Suprapubic skin (tissue), 3 donors: Measurements from ENCODE around the gene HOXC5.

Experiments used
- POLR2AphosphoS5 ChIP-seq, 3 donors: sonication (generic); formaldehyde crosslinking; IDR thresholded peaks; one replicate each; pipeline ENCODE4 v1.6.1; 2017; ENCODE audit warnings: antibody characterized with exemption in 3 of 3
- TF ChIP-seq, protein P1 (sequence below), 2 donors: fragments of 200-600 bp in 1 of 2; fragments of 450-650 bp in 1 of 2; sonication (generic) in 1 of 2; IDR thresholded peaks; one replicate each; pipeline ENCODE4 v1.5.1; 2016 to 2019; ENCODE audit warnings: antibody characterized with exemption in 2 of 2, mild to moderate bottlenecking in 1 of 2, moderate library complexity in 1 of 2

DNA sequence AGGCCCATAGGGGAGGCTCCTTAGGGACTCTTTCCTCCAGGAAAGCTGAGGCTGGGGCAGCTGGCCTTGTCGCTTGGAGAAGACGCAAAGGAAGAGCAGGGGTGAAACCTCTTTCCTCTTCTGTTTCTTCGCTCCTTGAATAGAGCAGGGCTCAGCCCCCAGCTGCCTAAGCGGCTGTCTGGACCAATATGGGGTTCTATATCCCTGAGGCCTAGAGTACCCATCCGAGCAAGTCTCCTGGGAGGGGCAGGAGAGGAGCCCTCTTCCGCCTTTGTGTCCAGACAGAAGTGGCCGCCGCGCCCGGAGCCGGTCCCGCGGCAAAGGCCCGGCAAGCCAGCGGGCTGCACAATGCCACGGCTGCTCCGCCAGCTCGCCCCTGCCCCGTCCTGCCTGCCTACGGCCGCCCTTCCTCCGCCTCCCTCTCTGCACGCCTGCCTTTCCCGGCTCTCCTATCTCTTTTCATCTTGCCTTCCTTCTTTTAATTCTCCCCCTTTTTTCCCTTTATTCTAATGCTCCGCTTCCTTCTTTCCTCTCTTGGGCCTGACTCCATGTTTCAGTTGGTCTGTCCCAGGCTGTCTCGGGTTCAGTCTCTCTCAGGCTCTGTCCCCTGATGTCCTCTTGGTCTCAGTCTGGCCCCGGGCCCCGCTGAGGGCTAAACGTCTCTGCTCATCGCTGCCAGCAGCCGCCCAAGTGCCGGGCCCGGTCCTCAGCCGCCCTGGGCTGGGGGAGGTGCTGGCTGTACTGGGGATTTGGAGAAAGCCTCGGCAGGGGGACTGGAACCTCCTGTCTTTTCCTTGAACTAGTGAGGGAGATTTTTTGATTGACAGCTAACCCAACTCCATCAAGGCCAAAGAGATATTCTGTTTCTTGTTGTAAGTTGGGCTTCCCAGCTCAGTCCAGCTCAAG, 35.4 kb upstream of the HOXC5 start:
- TF ChIP-seq, protein P1, sequence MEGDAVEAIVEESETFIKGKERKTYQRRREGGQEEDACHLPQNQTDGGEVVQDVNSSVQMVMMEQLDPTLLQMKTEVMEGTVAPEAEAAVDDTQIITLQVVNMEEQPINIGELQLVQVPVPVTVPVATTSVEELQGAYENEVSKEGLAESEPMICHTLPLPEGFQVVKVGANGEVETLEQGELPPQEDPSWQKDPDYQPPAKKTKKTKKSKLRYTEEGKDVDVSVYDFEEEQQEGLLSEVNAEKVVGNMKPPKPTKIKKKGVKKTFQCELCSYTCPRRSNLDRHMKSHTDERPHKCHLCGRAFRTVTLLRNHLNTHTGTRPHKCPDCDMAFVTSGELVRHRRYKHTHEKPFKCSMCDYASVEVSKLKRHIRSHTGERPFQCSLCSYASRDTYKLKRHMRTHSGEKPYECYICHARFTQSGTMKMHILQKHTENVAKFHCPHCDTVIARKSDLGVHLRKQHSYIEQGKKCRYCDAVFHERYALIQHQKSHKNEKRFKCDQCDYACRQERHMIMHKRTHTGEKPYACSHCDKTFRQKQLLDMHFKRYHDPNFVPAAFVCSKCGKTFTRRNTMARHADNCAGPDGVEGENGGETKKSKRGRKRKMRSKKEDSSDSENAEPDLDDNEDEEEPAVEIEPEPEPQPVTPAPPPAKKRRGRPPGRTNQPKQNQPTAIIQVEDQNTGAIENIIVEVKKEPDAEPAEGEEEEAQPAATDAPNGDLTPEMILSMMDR (IDR thresholded peaks at IDR 0.05) = no peak
- TF ChIP-seq POLR2AphosphoS5 (IDR thresholded peaks at IDR 0.05) = no peak
